ENCODE measurements around the gene THAP3.
"Not testable (repeated sequence)": the region's sequence is repeated elsewhere in the genome, so short reads cannot be mapped to it uniquely, and the experiment has no call there.

- TF ChIP-seq, protein P1, sequence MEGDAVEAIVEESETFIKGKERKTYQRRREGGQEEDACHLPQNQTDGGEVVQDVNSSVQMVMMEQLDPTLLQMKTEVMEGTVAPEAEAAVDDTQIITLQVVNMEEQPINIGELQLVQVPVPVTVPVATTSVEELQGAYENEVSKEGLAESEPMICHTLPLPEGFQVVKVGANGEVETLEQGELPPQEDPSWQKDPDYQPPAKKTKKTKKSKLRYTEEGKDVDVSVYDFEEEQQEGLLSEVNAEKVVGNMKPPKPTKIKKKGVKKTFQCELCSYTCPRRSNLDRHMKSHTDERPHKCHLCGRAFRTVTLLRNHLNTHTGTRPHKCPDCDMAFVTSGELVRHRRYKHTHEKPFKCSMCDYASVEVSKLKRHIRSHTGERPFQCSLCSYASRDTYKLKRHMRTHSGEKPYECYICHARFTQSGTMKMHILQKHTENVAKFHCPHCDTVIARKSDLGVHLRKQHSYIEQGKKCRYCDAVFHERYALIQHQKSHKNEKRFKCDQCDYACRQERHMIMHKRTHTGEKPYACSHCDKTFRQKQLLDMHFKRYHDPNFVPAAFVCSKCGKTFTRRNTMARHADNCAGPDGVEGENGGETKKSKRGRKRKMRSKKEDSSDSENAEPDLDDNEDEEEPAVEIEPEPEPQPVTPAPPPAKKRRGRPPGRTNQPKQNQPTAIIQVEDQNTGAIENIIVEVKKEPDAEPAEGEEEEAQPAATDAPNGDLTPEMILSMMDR (IDR thresholded peaks at IDR 0.05; ENCODE audit: low read length): not testable (repeated sequence)
- not testable (repeated sequence) for TF ChIP-seq EZH2 (IDR thresholded peaks at IDR 0.05; ENCODE audit: borderline replicate concordance, low read length)
These were observed 12.1 kb downstream of the THAP3 start for GRCh38 chr1:6636778-6637177.
